ENCODE data around the gene DCLRE1C. TPM values are rescaled to one million over a fixed set of nuclear protein-coding genes. Genes with fewer than 3 reads are reported as not detected.

DCLRE1C gene
- total and polyA plus RNA-seq, 2 donors (not counting 3 experiments of a cell fraction or from before 2014, with no cell fraction given), result 2.1 to 15.8 TPM

DNA sequence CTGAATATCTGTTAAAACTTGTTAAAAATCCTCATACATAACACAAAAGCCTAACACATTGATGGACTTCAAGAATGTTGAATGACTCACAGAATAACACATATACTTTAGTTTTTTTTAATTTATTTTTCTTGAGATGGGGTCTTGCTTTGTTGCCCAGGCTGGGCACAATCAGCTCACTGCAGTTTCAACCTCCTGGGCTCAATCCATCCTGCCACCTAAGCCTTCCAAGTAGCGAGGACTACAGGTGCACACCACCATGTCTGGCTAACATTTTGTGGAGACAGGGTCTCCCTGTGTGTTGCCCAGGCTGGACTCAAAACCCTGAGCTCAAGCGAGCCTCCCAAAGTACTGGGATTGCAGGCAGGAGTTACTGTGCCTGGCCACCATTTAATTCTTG, 47.1 kb downstream of the DCLRE1C start:
- no peak overlapping the region for H3K4me2 ChIP-seq (ENCODE audit: insufficient read depth, low read length)
- no peak for DNase-seq (ENCODE audit: low read depth, low spot score)
- H3K9me1 ChIP-seq (replicated peaks; ENCODE audit: control insufficient read depth, extremely low read depth, insufficient read depth, low read length), result peaks cover 2% of the 10 kb centered on the region
- H3K27ac ChIP-seq (ENCODE audit: insufficient read depth, low read depth, low read length), result no peak overlapping the region
- POLR2A ChIA-PET, result no interaction called here
- H3K36me3 ChIP-seq (ENCODE audit: control insufficient read depth in 2 of 2, extremely low read depth in 1 of 2, insufficient read depth in 2 of 2, low read length in 2 of 2), result peaks cover 3 to 27% of the 10 kb centered on the region in 2 experiments
- no peaks in the 10 kb centered on the region for H3K9me3 ChIP-seq (replicated peaks; ENCODE audit: control insufficient read depth, insufficient read depth, low read length)
- CTCF ChIA-PET, result interaction anchor here (1.6 kb wide), 1 partner anchor 23 kb away, joined by 3 read pairs; no protein-coding TSS in a partner anchor
- H3K9ac ChIP-seq (replicated peaks; ENCODE audit: extremely low read depth, insufficient read depth, low read length), result no peak overlapping the region
- H3K4me1 ChIP-seq (ENCODE audit: control insufficient read depth, extremely low read depth, insufficient read depth, low read length), result no peaks in the 10 kb centered on the region
- BruUV-seq (replicated peaks), result no TSS peak
- H4K20me1 ChIP-seq (replicated peaks; ENCODE audit: control insufficient read depth, extremely low read depth, insufficient read depth, low read length), result no peaks in the 10 kb centered on the region
- no peak overlapping the region for H2AFZ ChIP-seq (ENCODE audit: low read depth, low read length)
- H3K79me2 ChIP-seq (ENCODE audit: control insufficient read depth, insufficient read depth, low read length), result no peaks in the 10 kb centered on the region
- TF ChIP-seq, protein P1, sequence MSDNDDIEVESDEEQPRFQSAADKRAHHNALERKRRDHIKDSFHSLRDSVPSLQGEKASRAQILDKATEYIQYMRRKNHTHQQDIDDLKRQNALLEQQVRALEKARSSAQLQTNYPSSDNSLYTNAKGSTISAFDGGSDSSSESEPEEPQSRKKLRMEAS (IDR thresholded peaks at IDR 0.05; ENCODE audit: insufficient read depth, insufficient read length), result no peak
- no peak for TF ChIP-seq FOS (IDR thresholded peaks at IDR 0.05; ENCODE audit: borderline replicate concordance, insufficient read depth, low read length)
- TF ChIP-seq MYC (IDR thresholded peaks at IDR 0.05; ENCODE audit: low read depth, low read length), result no peak
- TF ChIP-seq EZH2 (IDR thresholded peaks at IDR 0.05; ENCODE audit: borderline replicate concordance, low read depth, low read length, severe bottlenecking), result no peak
- intact Hi-C loops (cut with micrococcal nuclease), result no loop called here
- dilution Hi-C loops (cut with MboI; ENCODE audit: extremely low pct_ligation_motif_present, low sequenced_read_pairs), result no loop called here
- no peak overlapping the region for H3K4me3 ChIP-seq (replicated peaks in 1 of 3; ENCODE audit: insufficient read depth in 1 of 3, low read depth in 1 of 3, low read length in 3 of 3)
- H3K27me3 ChIP-seq (ENCODE audit: control insufficient read depth in 2 of 2, insufficient read depth in 2 of 2, low read length in 2 of 2), result no peaks in the 10 kb centered on the region
- FAIRE-seq, result no peak

DNA sequence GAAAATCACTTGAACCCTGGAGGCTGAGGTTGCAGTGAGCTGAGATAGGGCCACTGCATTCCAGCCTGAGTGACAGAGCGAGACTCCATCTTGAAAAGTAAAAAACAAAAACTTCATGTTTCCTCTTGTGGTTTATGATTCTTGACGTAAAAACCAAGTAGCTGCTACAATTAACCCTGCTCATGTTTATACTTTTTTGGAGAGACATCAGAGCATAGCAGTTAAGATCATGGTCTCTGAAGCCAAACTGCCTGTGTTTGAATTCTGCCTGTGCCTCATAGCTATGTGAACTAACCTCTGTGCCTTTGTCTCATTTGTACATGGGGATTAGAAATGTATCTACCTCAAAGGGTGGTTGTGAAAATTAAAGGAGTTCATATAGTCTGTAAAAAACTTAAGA, 48.0 kb downstream of the DCLRE1C start:
- H3K27ac ChIP-seq (ENCODE audit: insufficient read depth, low read depth, low read length), result no peak overlapping the region
- no TSS peak for BruUV-seq (replicated peaks)
- H3K4me1 ChIP-seq (ENCODE audit: control insufficient read depth, extremely low read depth, insufficient read depth, low read length), result no peaks in the 10 kb centered on the region
- H3K36me3 ChIP-seq (ENCODE audit: control insufficient read depth in 2 of 2, extremely low read depth in 1 of 2, insufficient read depth in 2 of 2, low read length in 2 of 2), result peaks cover 2 to 22% of the 10 kb centered on the region in 2 experiments
- dilution Hi-C loops (cut with MboI; ENCODE audit: extremely low pct_ligation_motif_present, low sequenced_read_pairs), result no loop called here
- DNase-seq (ENCODE audit: low read depth, low spot score), result no peak
- H3K4me3 ChIP-seq (replicated peaks in 1 of 3; ENCODE audit: insufficient read depth in 1 of 3, low read depth in 1 of 3, low read length in 3 of 3), result no peak overlapping the region
- peaks cover 2% of the 10 kb centered on the region for H3K9me1 ChIP-seq (replicated peaks; ENCODE audit: control insufficient read depth, extremely low read depth, insufficient read depth, low read length)
- FAIRE-seq, result no peak
- H3K27me3 ChIP-seq (ENCODE audit: control insufficient read depth in 2 of 2, insufficient read depth in 2 of 2, low read length in 2 of 2), result no peaks in the 10 kb centered on the region
- no peak overlapping the region for H3K4me2 ChIP-seq (ENCODE audit: insufficient read depth, low read length)
- no peaks in the 10 kb centered on the region for H3K9me3 ChIP-seq (replicated peaks; ENCODE audit: control insufficient read depth, insufficient read depth, low read length)
- intact Hi-C loops (cut with micrococcal nuclease), result no loop called here
- TF ChIP-seq POLR2A (IDR thresholded peaks at IDR 0.05; ENCODE audit: low read depth, low read length), result no peak
- no peak for TF ChIP-seq POLR2AphosphoS5 (IDR thresholded peaks at IDR 0.05; ENCODE audit: insufficient read depth, low read depth, low read length)
- TF ChIP-seq, protein P1 (IDR thresholded peaks at IDR 0.05; ENCODE audit: insufficient read depth, insufficient read length), result no peak
- TF ChIP-seq EZH2 (IDR thresholded peaks at IDR 0.05; ENCODE audit: borderline replicate concordance, low read depth, low read length, severe bottlenecking), result no peak
- no peak for TF ChIP-seq JUN (IDR thresholded peaks at IDR 0.05; ENCODE audit: borderline replicate concordance, insufficient read depth, insufficient read length, low read depth)
- TF ChIP-seq MYC (IDR thresholded peaks at IDR 0.05; ENCODE audit: low read depth, low read length), result no peak
- TF ChIP-seq GATA2 (IDR thresholded peaks at IDR 0.05; ENCODE audit: insufficient read depth, insufficient read length, low read depth, low read length), result no peak
- no peak overlapping the region for H3K9ac ChIP-seq (replicated peaks; ENCODE audit: extremely low read depth, insufficient read depth, low read length)
- H4K20me1 ChIP-seq (replicated peaks; ENCODE audit: control insufficient read depth, extremely low read depth, insufficient read depth, low read length), result no peaks in the 10 kb centered on the region
- CTCF ChIA-PET, result interaction anchor here (1.0 to 1.7 kb wide), 3 partner anchors 10 to 24 kb away, joined by 3 to 4 read pairs (median 4); no protein-coding TSS in a partner anchor
- no peak overlapping the region for H2AFZ ChIP-seq (ENCODE audit: low read depth, low read length)
- POLR2A ChIA-PET, result no interaction called here
- no peaks in the 10 kb centered on the region for H3K79me2 ChIP-seq (ENCODE audit: control insufficient read depth, insufficient read depth, low read length)

Measured in endothelial cell of umbilical vein (primary cell).